OCI-LY1 (cell line): ENCODE measurements around the gene BABAM2.

Experiments used
- CTCF ChIP-seq: fragments of 200-600 bp; sonication (generic), shearing (Covaris generic); IDR thresholded peaks from 2 replicates; pipeline ENCODE4 v1.5.1; 2017; ENCODE audit warnings: mild to moderate bottlenecking, antibody characterized with exemption, low read length, moderate library complexity, mixed read lengths
- EZH2 ChIP-seq: fragments of 200-600 bp; sonication (generic), shearing (Covaris generic); IDR thresholded peaks from 2 replicates; pipeline ENCODE4 v1.8.0; 2017; ENCODE audit warnings: borderline replicate concordance, mixed run types, mild to moderate bottlenecking, antibody characterized with exemption, low read length, moderate library complexity, mixed read lengths

GRCh38 chr2:28227498-28227897 is 337.0 kb downstream of the BABAM2 start:
- TF ChIP-seq CTCF = no peak
- TF ChIP-seq EZH2 = no peak
